ENCODE measurements around the gene CCR5AS.
A peak's percentile ranks its signal among the peaks of the same experiment; 100 is the strongest.

The CCR5AS gene

GRCh38 chr3:46383211-46383950 is 23.5 kb downstream of the CCR5AS start:
- DNase-seq (ENCODE audit: low read depth in 4 of 4, low spot score in 3 of 4), result no peak

- DNase-seq (ENCODE audit: low read depth in 4 of 4, low spot score in 3 of 4), result no peak
Observed at GRCh38 chr3:46381625-46382024, 25.2 kb downstream of the CCR5AS start.

GRCh38 chr3:46380471-46381221 is 26.2 kb downstream of the CCR5AS start:
- DNase-seq (ENCODE audit: low read depth in 4 of 4, low spot score in 3 of 4), result no peak

GRCh38 chr3:46378426-46378942 is 28.4 kb downstream of the CCR5AS start:
- peak in 3 of 4 donors; percentile 10 to 45 (median 17) for DNase-seq (ENCODE audit: low read depth in 4 of 4, low spot score in 3 of 4)

GRCh38 chr3:46375814-46376213 is 31.1 kb downstream of the CCR5AS start:
- no peak for DNase-seq (ENCODE audit: low read depth in 4 of 4, low spot score in 3 of 4)

- no peak for DNase-seq (ENCODE audit: low read depth in 4 of 4, low spot score in 3 of 4)
Observed at GRCh38 chr3:46375218-46375617, 31.6 kb downstream of the CCR5AS start.

GRCh38 chr3:46374755-46375154 is 32.1 kb downstream of the CCR5AS start:
- DNase-seq (ENCODE audit: low read depth in 4 of 4, low spot score in 3 of 4), result no peak

- DNase-seq (ENCODE audit: low read depth in 4 of 4, low spot score in 3 of 4), result no peak
Observed at GRCh38 chr3:46372492-46373359, 34.1 kb downstream of the CCR5AS start.

- no peak for DNase-seq (ENCODE audit: low read depth in 4 of 4, low spot score in 3 of 4)
Observed at GRCh38 chr3:46371519-46372340, 35.1 kb downstream of the CCR5AS start.

GRCh38 chr3:46370839-46371518 is 35.9 kb downstream of the CCR5AS start, which contains the start of gene CCR5:
CCR5 (plus strand) TSS chr3:46370946; CDS start chr3:46372903, 1,957 bp downstream.
- no peak for DNase-seq (ENCODE audit: low read depth in 4 of 4, low spot score in 3 of 4)

- DNase-seq (ENCODE audit: low read depth in 4 of 4, low spot score in 3 of 4), result no peak
Observed at GRCh38 chr3:46369675-46370132, 37.2 kb downstream of the CCR5AS start.

GRCh38 chr3:46369151-46369550 is 37.7 kb downstream of the CCR5AS start:
- DNase-seq (ENCODE audit: low read depth in 4 of 4, low spot score in 3 of 4), result no peak

GRCh38 chr3:46368569-46368968 is 38.3 kb downstream of the CCR5AS start:
- DNase-seq (ENCODE audit: low read depth in 4 of 4, low spot score in 3 of 4), result no peak

GRCh38 chr3:46367811-46368210 is 39.1 kb downstream of the CCR5AS start:
- no peak for DNase-seq (ENCODE audit: low read depth in 4 of 4, low spot score in 3 of 4)

GRCh38 chr3:46365737-46366524 is 40.9 kb downstream of the CCR5AS start:
- no peak for DNase-seq (ENCODE audit: low read depth in 4 of 4, low spot score in 3 of 4)

- no peak for DNase-seq (ENCODE audit: low read depth in 4 of 4, low spot score in 3 of 4)
Observed at GRCh38 chr3:46365041-46365440, 41.8 kb downstream of the CCR5AS start.

GRCh38 chr3:46361408-46362283 is 45.2 kb downstream of the CCR5AS start:
- no peak for DNase-seq (ENCODE audit: low read depth in 4 of 4, low spot score in 3 of 4)
